HG03095 (cell line): ENCODE results near the gene ZDHHC20.

ENCODE experiments used
- ATAC-seq: cut with Tn5 transposase; IDR thresholded peaks from one replicate; pipeline ENCODE4 v1.9.1; 2021; ENCODE audit warnings: moderate library complexity; ENCODE audit not compliant: unreplicated experiment

Gene ZDHHC20

DNA sequence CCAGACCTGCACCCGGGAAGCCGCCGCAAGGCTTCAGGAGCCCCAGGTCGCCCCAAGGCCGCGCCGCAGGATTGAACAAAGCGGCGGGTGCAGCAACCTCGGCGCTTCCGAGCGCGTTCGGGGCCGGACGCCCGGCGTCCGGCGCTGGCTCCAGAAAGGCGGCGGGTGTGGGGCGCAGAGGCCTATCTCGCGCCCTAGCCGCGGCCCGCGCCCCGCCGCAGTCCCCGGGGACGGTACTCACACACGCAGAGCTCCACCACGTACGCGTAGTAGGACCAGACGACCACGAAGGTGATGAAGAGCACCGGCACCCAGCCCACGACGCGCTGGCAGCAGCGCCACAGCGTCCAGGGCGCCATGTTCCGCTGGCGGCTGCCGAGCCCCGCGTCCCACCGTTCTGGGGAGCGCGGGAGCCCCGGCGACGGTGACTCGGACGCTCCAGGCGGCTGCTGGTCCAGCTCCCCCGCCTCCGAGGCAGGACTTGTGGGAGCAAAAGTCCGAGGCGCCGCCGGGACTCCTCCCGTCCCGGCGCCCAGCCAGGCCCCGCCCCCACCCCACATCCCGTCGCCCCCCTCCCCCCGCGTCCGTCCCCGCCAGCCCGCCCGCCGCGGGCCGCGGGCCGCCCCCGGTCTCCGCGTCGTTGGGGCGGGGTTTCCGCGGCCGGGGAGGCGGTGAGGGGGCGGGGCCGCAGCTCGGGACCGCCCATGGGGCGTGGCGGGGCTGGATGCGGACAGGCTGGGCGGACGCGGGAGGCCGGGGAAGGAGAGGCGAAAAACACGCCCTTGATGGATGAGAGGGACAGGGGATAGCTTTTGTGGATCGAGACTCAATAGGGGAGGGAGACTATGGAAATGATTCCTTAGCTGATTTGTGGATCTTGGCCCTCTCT, at the start of gene ZDHHC20:
ZDHHC20 (minus strand) TSS at position 491 of the 889 bp plus-strand sequence; CDS start at position 359, 132 bp downstream.
- peak; percentile 89 for ATAC-seq

GRCh38 chr13:21504379-21504778, 45.3 kb upstream of the ZDHHC20 start:
- no peak for ATAC-seq

DNA sequence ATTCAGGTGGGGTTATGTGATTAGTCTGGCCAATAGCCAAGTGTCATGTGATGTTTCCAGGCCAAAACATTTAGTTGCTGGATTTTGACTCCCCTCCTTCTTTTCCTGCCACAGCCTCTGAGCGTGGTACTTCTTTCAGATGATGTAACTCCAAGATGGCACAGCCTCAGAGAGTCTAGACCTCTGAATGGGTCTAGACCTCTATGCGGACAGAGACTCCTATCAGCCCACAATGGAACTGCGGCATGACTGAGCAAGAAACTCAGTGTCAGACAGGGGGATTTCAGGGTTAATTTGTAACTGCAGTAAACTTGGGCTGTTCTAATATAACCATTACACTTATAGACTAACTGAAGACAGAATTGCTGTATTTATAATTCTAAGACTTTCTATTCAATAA, 42.6 kb upstream of the ZDHHC20 start:
- ATAC-seq: no peak

DNA sequence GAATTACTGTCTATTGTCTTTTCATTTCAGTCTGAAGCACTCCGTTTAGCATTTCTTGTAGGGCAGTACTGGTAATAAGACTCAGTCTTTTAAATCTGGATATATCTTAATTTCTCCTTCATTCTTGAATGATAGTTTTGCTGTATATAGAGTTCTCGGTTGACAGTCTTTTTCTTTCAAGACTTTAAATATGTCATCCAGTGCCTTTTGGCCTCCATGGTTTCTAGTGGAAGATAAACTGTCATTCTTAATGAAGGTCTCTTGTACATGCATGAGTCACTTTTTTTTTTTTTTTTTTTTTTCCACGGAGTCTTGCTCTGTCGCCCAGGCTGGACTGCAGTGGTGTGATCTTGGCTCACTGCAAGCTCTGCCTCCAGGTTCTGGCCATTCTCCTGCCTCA, 27.2 kb upstream of the ZDHHC20 start:
- ATAC-seq: no peak

DNA sequence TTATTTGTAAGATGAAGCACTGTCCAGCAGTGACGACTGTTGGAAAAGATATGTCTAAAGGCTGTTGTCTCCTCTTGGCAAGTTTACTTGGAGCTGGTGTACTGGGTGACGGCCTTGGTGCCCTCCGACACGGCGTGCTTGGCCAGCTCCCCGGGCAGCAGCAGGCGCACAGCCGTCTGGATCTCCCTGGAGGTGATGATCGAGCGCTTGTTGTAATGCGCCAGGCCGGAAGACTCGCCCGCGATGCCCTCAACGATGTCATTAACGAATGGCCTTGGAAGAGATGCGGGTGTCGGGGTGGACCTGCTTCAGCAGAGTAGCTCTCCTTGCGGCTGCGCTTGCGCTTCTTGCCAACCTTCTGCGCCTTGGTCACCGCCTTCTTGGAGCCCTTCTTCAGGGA, 24.6 kb upstream of the ZDHHC20 start:
- no peak for ATAC-seq

DNA sequence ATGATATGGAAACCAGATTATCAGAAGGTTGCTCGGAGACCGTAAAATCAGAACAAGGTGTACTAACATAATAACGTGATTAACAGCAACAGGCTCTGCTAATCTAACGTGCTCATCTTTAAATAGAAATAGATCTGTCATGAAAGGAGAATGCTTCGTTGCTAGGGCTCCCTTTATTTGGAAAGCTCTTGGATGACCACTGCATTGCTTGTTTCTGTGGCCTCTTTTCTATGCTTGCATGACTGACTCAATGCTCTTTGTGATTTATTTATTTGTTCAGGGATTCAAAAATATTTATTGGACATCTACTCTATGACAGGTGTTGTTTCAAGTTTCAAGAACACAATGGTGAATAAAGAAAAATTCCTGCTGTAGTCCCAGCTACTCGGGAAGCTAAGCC, 22.3 kb upstream of the ZDHHC20 start:
- ATAC-seq: no peak

DNA sequence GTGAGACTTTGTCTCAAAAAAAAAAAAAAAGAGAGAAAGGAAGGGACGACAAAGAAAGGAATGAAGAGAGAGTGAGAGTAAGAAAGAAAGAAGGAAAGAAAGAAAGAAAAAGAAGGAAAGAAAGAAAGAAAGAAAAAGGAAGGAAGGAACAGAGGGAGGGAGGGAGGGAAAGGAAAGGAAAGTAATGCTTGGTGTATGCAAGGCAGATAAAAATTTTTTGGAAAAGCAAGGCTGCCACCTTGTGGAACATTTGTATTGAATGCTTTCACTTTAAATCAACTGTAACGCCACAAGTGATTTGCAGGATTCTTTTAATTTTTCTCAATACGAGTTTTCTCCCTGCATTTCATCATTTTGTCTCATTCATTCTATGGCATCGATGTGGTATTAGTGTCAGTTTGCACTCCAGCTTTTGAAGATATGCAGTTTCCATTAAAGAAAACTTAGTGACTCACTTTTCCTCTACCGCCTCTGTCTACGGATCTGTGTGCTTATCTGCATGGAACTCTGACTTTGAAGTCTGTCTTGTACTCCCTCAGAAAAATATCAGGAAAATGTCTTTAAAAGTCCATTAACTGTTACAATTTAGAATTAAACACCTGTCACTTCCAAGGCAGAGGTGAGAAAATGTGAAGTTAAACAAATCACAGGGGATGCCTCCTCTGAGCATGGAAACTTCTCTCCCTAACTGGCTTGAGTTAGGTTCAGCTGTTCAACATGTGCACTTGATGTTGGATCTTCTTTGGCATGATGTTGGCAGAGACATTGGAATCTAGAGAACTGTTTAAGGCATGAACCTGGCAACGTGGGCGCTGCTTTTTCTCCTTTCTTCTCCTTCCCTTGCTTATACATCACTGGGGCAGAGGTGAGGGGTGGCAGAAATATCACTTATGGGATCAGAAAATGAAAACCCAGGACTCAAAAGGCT, 20.0 kb upstream of the ZDHHC20 start:
- ATAC-seq: no peak

DNA sequence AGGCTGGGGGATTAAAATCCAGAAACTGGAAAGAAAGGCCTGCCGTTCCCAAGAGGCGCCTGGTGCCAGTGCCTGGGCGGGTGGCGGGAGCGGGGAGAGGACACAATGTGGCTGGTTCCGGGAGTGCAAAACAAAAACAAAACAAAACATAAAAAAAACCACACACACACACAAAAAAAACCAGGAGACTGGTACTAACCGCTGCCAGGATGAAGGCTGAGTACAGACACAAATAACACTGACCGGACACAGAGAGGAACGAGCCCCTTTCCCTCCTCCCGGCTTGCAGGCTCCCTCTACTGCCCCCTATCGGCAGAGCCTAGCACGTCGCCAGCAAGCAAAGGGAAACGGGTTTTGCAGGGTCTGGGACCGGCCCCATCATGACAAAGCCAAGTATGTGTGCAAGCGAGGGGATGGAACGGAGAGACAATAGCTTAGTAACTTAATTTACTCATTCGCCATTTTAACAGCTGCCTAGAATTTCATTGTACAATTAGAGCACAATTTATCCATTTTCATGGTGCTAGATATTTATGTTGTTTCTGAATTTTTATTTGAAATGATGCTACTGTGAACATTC, 17.9 kb upstream of the ZDHHC20 start:
- no peak for ATAC-seq

GRCh38 chr13:21475115-21475514, 16.0 kb upstream of the ZDHHC20 start:
- ATAC-seq: no peak

GRCh38 chr13:21470785-21471184, 11.7 kb upstream of the ZDHHC20 start:
- no peak for ATAC-seq

DNA sequence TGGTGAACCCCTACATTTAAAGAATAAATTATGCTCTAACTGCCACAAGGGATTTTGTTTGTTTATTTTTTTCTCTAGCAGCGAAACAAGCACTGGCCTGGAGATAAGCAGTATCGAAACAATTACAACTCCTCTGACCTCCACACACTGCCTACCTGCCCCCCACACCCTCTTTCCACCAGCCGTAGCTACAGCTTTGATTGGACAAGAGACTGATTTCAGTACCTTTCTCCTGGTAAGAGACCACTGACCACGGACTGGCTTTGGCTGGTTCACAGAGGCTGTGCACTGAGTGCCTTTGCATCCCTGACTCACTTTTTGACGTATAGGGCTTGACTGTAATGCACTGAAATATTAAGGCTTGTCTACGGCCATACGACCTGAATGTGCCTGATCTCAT, 7.4 kb upstream of the ZDHHC20 start:
- ATAC-seq: no peak

GRCh38 chr13:21465710-21466160, 6.6 kb upstream of the ZDHHC20 start:
- no peak for ATAC-seq

DNA sequence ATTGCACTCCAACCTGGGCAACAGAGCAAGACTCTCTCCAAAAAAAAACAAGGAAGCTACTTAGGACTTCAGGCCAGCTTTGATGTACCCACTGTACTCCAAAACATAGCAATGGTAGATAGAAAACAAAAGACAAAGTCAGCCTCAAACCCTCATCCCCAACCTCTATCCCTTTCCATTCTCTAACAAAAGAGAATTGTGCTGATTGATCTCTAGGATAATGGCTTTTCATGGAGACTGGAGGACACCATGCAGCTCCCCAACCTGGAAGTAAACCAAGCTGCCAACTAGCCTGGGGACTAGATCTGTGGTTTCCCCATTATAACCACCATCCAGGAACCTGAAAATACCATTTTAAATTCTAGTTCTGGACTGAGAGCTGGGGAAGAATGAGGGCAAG, 4.3 kb upstream of the ZDHHC20 start:
- ATAC-seq: no peak

- no peak for ATAC-seq
Measured at GRCh38 chr13:21461131-21461530, 2.0 kb upstream of the ZDHHC20 start.

GRCh38 chr13:21458451-21458812, 671 bp downstream of the ZDHHC20 start:
- peak; percentile 38 for ATAC-seq

- ATAC-seq: no peak
Measured at GRCh38 chr13:21453387-21454081, 5.6 kb downstream of the ZDHHC20 start.

- ATAC-seq: no peak
Measured at GRCh38 chr13:21450936-21451335, 8.2 kb downstream of the ZDHHC20 start.

DNA sequence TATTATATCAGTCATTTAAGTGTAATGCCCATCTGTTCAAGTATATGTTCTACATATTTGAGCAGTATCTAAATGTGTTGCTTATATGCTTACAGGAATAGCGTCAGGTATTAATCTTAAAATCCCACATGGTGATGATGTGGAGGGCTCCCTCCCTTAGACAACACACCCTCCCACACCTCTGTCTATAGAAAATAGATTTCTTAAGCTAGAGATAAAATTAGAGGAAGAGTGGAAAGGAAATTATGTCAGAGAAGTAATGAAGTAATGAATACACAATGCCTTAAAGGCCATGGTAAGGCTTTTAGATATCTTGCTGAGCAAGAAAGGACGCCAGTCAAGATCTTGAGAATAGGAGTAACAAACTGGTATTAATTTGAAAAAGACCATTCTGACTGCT, 12.4 kb downstream of the ZDHHC20 start:
- no peak for ATAC-seq

- no peak for ATAC-seq
Measured at GRCh38 chr13:21445759-21446158, 13.3 kb downstream of the ZDHHC20 start.

- no peak for ATAC-seq
Measured at GRCh38 chr13:21443171-21443570, 15.9 kb downstream of the ZDHHC20 start.

DNA sequence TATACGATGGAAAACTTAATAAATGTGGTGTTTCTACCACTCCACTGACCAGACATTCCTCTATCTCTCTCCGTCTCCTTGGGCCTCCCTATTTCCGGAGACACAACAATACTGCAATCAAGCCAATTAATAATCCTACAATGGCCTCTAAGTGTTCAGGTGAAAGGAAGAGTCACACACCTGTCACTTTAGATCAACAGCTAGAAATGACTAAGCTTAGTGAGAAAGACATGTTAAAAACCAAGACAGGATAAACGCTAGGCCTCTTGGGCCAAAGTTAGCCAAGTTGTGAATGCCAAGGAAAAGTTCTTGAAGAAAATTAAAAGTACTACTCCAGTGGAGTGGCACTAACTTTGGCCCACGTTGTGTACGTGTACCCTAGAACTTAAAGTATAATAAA, 22.5 kb downstream of the ZDHHC20 start:
- ATAC-seq: no peak
